ENCODE data around the gene RBM14.
"Not testable (repeated sequence)": the region's sequence is repeated elsewhere in the genome, so short reads cannot be mapped to it uniquely, and the experiment has no call there.

DNA sequence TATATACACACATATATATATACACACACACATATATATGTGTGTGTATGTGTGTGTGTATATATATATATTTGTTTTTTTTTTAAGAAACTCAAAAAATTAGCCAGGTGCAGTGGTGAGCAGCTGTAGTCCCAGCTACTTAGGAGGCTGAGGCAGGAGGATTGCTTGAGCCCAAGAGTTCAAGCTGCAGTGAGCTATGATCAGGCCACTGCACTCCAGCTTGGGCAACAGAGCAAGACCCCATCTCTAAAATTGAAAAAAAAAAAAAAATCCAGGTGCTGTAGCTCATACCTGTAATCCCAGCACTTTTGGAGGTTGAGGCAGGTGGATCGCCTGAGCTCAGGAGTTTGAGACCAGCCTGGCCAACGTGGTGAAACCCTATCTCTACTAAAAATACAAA is 27.1 kb upstream of the RBM14 start:
- TF ChIP-seq CTCF (IDR thresholded peaks at IDR 0.05; ENCODE audit: low read length); EZH2 (IDR thresholded peaks at IDR 0.05; ENCODE audit: borderline replicate concordance, low read length): not testable (repeated sequence)
